ENCODE results near the gene KCNK7.
A peak's percentile ranks its signal among the peaks of the same experiment; 100 is the strongest.
"Not testable (repeated sequence)": the region's sequence is repeated elsewhere in the genome, so short reads cannot be mapped to it uniquely, and the experiment has no call there.

The KCNK7 gene, protein sequence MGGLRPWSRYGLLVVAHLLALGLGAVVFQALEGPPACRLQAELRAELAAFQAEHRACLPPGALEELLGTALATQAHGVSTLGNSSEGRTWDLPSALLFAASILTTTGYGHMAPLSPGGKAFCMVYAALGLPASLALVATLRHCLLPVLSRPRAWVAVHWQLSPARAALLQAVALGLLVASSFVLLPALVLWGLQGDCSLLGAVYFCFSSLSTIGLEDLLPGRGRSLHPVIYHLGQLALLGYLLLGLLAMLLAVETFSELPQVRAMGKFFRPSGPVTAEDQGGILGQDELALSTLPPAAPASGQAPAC

DNA sequence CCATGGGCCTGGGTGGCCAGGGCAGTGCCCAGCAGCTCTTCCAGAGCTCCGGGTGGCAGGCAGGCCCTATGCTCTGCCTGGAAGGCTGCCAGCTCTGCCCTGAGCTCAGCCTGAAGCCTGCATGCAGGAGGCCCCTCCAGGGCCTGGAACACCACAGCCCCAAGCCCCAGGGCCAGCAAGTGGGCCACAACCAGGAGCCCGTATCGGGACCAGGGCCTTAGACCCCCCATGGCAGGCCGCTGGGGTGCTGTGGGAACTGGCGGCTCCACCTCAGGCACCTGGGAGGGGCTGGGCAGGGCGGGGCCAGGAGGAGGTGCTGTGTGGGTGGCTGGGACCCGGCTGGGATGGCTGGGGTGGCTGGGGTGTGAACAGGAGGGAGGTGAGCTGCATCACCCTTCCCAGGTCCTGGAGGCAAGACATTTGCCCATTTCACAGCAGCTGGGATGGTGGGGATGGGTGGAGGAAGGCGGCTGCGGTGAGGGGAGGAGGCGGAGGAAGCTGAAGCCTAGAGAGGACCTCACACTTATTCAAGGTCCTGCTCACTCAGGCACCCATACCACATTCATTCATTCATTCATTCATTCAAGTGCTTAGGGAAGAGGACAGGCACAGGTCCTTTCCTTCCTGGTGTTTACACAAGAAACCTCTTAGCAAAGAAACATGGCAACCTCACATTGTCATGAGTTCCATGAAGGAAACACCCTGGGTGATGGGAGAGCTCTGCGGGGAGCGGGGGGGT is at the start of gene KCNK7:
Gene KCNK7, minus strand, starts transcription at position 258 of the 739 bp plus-strand sequence. Its CDS starts 28 bp downstream, at position 230.
- DNase-seq: no peak

DNA sequence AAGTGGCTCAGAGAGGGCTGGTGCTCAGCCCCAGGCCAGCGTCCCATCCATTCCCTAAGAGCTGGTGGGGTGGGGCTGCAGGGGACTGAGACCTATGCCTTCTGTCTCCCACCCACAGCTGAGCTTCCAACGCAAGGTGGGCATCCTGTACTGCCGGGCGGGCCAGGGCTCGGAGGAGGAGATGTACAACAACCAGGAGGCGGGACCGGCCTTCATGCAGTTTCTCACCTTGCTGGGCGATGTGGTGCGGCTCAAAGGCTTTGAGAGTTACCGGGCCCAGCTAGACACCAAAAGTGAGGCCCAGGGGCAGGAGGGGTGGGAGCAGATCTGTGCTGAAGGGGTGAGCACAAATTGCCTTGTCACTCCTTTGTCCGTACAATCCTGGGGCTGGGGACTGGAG is 49.2 kb upstream of the KCNK7 start:
- no peak for DNase-seq

DNA sequence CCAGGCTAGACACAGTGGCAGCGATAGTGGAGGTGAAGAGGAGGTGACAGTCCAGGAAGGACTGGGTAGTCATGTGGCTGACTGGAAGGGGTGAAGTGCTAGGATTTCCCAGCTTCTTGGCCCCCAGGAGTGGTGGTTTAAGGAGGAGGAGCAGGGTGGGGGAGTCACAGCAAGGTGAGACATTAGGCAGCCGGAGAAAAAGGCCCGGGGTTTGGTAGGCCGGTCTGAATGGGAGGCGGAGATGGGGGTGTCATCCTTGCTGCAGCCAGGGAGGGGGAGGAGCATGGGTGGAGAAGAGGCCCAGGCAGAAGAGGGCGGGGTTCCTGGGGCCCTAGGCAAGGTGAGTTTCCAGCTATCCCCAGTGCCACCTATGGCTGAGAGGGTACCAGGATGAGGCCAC is 48.4 kb upstream of the KCNK7 start:
- no peak for DNase-seq

DNA sequence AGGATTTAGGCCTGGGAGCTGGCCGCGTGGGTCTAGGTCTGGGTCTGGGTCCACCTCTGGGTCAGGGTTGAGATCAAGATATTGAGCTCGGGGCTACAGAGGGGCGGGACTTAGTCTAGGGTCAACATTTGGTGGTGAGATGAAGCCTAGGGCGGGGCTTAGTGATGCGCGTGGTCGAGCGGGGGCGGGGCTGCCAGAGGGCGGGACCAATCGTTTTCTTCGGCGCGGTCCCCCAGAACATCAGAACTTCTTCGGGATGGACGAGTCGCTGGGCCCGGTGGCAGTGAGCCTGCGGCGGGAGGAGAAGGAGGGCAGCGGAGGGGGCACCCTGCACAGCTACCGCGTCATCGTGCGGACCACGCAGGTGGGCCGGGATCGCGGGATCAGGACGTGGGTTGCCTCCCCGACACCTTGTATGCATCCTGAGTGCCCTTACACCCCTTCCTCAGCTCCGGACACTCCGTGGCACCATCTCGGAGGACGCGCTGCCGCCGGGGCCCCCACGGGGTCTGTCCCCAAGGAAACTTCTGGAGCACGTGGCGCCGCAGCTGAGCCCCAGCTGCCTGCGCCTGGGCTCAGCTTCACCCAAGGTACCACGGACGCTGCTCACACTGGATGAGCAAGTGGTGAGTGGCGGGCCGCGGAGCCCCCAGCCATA is 46.5 kb upstream of the KCNK7 start:
- DNase-seq: no peak

DNA sequence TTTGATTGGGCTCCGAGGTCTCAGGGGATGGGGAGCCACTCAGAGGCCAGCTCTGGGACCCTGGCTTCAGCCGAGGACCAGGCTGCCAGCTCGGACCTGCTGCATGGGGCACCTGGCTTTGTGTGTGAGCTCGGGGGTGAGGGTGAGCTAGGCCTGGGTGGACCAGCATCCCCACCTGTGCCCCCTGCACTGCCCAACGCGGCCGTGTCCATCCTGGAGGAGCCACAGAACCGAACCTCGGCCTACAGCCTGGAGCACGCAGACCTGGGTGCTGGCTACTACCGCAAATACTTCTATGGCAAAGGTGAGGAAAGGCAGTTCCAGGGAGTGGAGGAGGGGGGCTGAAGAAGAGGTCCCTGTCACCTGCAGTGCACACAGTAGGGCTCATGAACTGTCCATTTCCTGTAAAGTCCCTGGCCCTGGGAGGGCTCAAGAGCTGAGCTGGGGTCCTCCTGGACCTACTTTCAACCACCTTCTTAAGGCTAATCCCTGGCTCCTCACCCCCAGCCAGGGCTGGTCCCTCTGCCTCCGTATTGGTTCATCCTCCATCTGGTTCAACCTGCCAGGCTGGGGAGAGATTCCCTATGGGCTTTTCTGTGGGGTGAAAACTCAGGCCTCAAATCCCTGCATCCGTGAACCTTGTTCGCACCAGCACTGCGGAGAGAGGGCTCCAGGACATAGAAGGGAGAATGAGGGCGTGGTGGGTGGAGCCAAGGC is 45.9 kb upstream of the KCNK7 start:
- no peak for DNase-seq

DNA sequence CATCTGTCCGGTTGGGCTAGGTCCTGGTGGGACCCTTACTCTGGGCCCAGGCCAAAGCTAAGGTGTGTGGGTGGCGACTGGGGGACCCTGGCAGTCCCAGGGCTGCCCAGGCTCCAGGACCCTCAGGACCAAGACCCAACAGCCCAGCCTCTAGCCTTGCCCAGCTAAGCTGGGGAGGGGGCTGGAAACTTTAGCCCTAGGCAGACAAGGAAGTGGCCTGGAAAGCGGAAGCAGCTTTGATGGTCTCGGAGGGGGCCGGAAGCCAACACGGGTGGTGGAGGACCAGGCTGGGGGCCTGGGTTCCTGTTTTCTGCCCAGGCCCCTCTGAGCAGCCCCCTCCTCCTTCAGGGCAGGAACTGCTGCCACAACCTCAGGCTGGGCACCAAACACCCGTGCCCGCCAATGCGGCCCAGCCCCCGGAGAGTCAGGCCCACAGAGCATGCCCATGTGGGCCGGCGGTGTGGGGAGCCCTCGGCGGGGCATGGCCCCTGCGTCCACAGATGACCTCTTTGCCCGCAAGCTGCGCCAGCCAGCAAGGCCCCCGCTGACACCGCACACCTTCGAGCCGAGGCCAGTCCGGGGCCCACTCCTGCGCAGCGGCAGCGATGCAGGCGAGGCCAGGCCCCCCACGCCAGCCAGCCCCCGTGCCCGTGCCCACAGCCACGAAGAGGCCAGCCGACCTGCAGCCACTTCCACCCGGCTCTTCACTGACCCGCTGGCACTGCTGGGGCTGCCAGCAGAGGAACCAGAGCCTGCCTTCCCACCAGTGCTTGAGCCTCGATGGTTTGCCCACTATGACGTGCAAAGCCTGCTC is 45.1 kb upstream of the KCNK7 start:
- no peak for DNase-seq

DNA sequence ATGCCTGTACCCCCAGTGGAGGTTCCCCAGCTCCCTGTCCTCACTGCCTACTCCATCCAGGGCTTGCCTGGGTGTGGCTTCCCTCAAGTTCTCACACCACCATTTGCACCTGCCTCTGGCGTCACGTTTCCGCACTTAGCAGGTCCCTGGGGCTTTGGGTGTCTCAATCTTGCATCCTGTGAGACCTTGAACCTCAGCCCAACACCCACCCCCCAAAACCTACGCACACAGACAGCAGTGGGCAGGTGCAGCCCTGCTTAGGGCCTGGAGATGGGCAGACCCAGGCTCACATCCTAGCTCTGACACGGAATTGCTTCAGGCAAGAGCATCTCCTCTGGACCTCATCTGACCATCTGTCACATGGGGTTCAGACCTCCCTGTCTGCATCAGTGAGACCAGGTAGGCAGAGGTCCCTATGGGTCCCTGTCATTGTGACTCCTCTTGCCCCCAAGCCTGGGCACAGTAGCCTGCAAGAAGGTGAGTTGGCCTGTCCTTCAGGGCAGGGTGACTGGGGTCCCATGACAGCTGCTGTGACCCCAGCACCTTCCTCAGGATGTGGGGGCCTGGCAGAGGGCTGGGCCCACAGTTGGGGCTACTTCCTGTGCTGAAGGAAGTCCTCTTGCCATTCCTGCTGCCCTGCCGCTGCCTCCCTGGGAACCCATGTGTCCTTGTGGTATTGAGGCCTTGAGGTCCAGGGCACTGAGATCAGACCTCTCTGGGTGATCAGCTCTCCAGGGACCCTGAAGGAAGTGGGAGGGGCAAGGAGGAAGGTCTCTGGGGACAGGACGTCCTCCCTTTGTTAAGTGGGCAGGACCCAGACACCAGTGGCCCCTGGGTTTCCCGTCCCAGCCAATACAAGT is 44.3 kb upstream of the KCNK7 start:
- DNase-seq: peak; percentile 27

DNA sequence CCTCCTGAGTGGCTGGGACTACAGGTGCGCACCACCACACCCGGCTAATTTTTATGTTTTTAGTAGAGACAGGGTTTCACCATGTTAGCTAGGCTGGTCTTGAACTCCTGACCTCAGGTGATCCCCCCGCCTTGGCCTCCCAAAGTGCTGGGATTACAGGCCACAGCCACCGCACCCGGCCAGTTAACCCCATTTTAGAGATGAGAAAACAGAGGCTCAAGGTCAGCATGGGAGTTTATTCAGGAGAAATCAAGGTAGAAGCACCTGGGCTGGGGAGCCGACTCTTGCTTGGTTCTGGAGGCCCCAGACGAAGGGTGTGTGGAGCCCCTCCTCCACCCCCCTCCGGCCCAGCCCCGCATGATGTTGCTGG is 43.6 kb upstream of the KCNK7 start:
- not testable (repeated sequence) for DNase-seq

DNA sequence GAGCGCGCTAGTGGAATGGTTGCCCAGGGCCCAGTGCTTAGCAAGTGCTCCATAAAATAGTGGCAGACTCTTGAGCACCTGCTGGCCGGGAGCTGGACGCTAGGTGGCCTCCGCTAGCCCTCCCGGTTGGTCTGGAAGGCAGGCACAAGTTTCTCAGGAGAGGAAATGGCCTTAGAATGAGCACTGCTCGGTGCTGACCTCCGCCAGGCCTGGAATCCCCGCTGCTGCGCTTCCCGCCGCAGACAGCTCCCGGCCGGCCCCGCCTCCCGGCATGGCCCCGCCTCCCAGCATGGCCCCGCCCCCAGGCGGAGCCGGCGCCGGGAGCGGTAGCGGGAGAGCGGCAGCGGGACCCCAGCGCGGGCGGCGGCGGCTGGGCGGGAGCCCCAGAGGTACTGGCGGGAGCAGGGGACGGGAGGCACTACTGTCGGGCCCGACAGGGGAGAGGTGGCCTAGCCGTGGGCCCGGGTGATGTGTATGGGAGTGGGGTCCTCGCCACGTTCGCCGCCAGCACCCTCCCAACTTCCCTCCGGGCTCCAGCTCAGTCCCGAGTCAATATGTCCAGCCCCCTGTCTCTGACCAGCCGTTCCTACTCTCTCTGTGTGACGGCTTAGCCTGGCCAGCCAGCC is 42.3 kb upstream of the KCNK7 start, which contains the start of gene SIPA1:
Gene SIPA1, plus strand, starts transcription at position 308 of the 626 bp plus-strand sequence. CDS start 2,821 bp downstream, outside the sequence.
- peak; percentile 96 for DNase-seq

DNA sequence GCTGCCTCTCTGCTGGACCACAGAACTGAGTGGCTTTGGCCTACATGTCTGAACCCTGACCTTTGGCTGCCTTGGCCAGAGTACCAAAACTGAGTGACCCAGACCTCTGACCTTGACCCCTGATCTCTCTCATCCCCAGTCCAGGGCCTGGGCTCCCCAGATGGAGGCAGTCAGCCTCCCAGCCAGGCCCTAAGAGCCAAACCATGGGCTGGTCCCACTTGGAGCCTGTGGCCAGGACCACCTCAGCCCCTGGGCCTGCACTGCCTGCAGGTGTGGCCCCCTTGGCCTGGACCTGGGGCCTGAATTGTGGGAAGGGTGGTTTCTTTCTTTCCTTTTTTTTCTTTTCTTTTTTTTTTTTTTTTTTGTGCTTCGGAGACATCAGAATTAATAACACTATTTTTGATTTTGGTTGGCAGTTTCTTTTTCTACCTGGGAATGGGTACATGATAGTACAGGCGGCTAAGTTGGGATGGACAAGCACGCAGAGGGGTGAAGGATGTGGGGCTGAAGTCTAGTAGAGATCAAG is 41.5 kb upstream of the KCNK7 start:
- no peak for DNase-seq

DNA sequence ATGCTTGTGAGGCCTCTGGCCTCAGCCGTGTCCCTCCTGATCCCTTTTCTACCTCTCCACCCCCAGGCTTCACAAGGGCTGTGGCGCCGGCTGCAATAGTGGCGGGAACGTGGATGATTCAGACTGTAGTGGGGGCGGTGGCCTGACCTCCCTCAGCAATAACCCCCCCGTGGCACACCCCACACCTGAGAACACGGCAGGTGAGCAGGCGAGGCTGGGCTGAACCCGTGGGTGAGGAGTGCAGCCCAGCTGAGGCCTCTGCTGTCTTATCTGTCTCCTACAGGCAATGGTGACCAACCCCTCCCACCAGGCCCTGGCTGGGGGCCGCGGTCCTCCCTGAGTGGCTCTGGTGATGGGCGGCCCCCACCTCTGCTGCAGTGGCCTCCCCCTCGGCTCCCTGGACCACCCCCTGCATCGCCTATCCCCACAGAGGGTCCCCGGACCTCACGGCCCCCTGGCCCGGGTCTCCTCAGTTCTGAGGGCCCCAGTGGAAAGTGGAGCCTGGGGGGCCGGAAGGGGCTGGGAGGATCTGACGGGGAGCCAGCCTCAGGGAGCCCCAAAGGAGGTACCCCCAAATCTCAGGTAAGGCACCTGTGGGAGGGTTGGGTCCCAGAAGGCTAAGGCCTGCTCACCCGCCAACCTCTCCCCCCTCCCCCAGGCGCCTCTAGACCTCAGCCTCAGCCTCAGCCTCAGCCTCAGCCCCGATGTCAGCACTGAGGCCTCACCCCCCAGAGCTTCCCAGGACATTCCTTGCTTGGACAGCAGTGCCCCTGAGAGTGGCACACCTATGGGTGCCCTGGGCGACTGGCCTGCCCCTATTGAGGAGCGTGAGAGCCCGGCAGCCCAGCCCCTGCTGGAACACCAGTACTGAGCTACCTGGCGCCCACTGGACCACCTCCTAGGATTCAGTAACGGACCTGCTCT is 40.8 kb upstream of the KCNK7 start:
- no peak for DNase-seq

DNA sequence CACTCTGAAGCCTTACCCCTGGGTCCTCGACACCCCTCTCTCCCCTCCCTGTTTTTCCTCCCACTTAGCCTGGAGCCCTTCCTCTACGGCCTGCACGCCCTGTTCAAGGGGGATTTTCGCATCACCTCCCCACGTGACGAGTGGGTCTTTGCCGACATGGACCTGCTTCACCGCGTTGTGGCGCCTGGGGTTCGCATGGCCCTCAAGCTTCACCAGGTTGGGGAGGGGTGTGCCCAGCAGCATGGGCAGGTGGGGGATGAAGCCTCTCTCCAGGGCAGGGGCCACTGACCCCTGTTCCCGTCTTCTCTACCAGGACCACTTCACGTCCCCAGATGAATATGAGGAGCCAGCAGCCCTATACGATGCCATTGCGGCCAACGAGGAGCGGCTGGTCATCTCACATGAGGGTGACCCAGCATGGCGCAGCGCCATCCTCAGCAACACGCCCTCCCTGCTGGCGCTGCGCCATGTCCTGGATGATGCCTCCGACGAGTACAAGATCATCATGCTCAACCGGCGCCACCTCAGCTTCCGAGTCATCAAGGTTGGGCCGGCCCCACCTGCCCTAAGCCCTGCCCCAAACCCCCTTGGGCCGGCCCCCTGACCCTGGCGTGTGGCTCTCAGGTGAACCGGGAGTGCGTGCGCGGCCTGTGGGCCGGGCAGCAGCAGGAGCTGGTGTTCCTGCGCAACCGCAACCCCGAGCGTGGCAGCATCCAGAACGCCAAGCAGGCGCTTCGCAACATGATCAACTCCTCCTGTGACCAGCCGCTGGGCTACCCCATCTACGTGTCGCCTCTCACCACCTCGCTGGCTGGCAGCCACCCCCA is 39.5 kb upstream of the KCNK7 start:
- no peak for DNase-seq

DNA sequence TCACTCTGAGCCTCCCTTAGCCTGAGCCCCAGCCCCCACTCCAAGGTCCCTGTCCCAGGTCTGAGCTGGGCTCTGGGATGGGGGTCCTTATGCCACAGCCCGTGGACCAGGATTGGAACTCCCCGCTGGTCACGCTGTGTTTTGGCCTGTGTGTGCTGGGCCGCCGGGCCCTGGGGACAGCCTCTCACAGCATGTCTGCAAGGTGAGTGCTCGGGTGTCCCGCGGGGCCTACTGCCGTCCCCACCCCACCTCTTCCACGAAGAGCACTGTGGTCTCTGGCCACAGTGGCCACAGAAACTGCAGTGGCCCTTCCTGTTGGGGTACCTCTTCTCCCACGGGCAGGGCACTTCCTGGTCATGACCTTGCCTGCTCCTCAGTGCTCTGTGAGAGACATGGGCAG is 38.8 kb upstream of the KCNK7 start:
- no peak for DNase-seq

DNA sequence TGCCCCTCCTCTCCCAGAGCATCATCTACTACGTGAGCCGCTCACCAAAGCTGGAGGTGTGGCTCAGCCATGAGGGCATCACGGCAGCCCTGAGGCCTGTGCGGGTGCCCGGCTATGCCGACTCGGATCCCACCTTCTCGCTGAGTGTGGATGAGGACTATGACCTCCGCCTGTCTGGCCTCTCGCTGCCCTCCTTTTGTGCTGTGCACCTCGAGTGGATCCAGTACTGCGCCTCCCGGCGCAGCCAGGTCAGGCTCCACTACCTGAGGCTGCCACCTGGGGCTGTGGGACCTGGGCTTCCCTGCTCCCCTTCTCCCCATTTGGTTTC is 38.5 kb upstream of the KCNK7 start:
- no peak for DNase-seq

DNA sequence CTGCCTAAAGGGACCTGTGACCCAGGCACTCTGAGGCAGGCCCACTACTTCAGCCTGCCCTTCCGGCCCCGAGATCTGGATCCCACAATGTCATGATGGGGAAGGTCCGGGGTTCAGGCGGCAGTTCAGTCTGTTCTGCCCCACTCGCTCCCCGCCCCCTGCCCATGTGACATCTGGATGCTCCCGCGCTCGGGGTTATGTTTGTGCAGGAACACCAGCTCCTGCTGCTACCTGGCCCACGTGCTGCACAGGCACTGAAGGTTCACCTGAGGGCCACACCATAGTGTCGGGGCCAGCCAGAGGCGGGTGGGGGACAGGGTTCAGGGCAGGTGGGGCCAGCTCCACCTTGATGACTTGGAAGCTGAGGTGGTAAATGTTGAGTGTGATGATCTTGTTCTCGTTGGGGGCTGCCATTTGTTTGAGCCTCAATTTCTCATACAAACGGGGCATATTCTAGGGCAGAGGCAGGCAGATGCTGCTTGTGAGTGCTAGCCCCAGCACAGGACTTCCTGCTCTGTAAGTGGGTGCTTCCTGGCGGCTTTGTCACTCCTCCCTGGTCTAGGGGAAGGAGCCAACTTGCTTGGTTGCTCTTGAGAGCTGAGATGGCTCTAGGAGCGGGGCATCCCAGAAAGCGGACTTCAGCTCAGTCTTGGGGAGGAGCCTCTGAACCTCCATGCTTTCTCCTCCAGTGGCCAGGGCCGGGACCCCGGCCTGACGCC is 37.9 kb upstream of the KCNK7 start:
- no peak for DNase-seq

DNA sequence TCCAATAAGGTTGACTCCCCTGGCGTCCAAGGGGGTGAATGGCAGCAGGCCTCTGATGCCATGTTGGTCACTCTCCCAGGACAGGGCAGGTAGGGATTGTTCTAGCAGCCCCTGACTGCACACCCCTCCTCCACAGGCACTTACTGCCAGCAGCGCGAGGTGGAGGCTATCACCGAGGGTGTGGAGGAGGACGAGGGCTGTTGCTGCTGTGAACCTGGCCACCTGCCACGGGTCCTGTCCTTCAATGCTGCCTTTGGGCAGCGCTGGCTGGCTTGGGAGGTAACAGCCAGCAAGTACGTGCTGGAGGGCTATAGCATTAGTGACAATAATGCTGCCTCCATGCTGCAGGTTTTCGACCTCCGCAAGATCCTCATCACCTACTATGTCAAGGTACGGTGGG is 34.6 kb upstream of the KCNK7 start:
- no peak for DNase-seq

DNA sequence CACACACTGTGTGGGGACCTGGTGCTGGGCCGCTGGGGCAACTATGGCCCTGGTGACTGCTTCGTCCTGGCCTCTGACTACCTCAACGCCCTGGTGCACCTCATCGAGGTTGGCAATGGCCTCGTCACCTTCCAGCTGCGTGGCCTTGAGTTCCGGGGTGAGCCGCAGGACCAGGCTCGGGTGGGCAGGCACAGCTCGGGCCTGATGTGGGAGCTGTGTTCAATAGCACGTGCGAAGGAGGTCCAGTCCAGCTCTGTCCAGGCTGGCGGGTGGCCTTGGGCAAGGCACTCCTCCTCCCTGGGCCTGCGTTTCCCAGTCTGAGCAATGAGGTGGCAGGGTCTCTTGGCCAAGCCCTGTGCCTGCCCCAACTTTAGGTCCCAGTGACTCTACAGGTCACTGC is 34.0 kb upstream of the KCNK7 start:
- no peak for DNase-seq

DNA sequence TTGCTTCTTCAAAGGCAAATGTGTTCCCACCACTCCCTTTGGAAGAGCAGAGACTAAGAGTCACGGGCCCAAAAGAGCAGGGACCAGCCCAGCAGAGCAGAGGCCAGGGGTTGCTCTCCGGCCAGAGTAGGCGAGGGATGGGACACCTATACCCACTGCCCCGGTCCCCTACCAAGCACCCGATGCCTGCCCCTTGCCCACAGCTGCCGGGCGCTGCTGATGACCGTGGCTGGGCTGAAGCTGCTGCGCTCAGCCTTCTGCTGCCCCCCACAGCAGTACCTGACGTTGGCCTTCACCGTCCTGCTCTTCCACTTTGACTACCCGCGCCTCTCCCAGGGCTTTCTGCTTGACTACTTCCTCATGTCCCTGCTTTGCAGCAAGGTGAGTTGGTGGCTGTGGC is 31.6 kb upstream of the KCNK7 start:
- DNase-seq: no peak

All from EL (cell line).